IMR-90 (cell line): ENCODE results near the gene ANKRD35.

ENCODE experiments used
- BHLHE40 ChIP-seq: fragments of 150-350 bp; IDR thresholded peaks from 2 replicates; pipeline ENCODE4 v1.6.1; 2016; ENCODE audit warnings: mild to moderate bottlenecking, low read depth, low read length
- CEBPB ChIP-seq: IDR thresholded peaks from 2 replicates; pipeline ENCODE4 v1.6.1; 2012; ENCODE audit warnings: low read depth, low read length, improper control_type of control experiment
- FOS ChIP-seq: fragments of 150-350 bp; IDR thresholded peaks from 2 replicates; pipeline ENCODE4 v1.6.1; 2016; ENCODE audit warnings: low read depth, low read length
- MXI1 ChIP-seq: IDR thresholded peaks from 2 replicates; pipeline ENCODE4 v1.6.1; 2012; ENCODE audit warnings: low read depth, mild to moderate bottlenecking, low read length, moderate library complexity, borderline replicate concordance
- NFE2L2 ChIP-seq: fragments of 150-350 bp; IDR thresholded peaks from 2 replicates; pipeline ENCODE4 v1.6.1; 2016; ENCODE audit warnings: low read depth, mild to moderate bottlenecking, low read length
- POLR2A ChIP-seq: IDR thresholded peaks from 2 replicates; pipeline ENCODE4 v1.6.1; 2012; ENCODE audit warnings: mild to moderate bottlenecking, low read depth, low read length
- RAD21 ChIP-seq: IDR thresholded peaks from 2 replicates; pipeline ENCODE4 v1.6.1; 2012; ENCODE audit warnings: low read length, improper control_type of control experiment
- RCOR1 ChIP-seq: IDR thresholded peaks from 2 replicates; pipeline ENCODE4 v1.6.1; 2012; ENCODE audit warnings: mild to moderate bottlenecking, low read length, improper control_type of control experiment; ENCODE audit not compliant: insufficient replicate concordance
- RFX5 ChIP-seq: IDR thresholded peaks from 2 replicates; pipeline ENCODE4 v1.8.0; 2012; ENCODE audit warnings: low read depth, mild to moderate bottlenecking, low read length, moderate library complexity
- SMC3 ChIP-seq: fragments of 150-350 bp; IDR thresholded peaks from 2 replicates; pipeline ENCODE4 v1.6.1; 2016; ENCODE audit warnings: low read depth, mild to moderate bottlenecking, antibody characterized with exemption, low read length, moderate library complexity
- TF ChIP-seq, protein P1 (sequence below): conservative IDR thresholded peaks from 2 replicates; pipeline ENCODE4 v1.5.1; 2012; ENCODE audit warnings: mild to moderate bottlenecking, low read depth, low read length, improper control_type of control experiment

DNA sequence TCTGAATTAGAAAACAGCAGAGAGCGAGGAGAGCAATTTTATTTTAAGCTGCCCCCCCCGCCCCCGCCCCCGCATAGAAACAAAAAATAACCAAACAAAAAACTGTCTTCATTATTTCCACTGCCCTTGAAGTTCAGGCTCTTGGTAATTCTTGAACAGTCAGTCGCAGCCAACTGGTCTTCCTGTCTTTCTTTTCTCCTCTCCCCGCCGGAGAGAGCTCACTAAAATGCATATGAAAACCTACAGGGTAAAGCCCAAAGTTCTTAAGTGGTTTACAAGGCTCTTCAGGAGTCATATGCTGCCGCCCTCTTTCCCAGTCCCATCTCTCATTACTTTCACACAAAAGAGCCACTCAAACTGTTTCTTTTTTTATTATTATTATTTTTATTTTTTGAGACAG is 1.1 kb upstream of the ANKRD35 start:
- TF ChIP-seq POLR2A, result no peak
- TF ChIP-seq, protein P1, sequence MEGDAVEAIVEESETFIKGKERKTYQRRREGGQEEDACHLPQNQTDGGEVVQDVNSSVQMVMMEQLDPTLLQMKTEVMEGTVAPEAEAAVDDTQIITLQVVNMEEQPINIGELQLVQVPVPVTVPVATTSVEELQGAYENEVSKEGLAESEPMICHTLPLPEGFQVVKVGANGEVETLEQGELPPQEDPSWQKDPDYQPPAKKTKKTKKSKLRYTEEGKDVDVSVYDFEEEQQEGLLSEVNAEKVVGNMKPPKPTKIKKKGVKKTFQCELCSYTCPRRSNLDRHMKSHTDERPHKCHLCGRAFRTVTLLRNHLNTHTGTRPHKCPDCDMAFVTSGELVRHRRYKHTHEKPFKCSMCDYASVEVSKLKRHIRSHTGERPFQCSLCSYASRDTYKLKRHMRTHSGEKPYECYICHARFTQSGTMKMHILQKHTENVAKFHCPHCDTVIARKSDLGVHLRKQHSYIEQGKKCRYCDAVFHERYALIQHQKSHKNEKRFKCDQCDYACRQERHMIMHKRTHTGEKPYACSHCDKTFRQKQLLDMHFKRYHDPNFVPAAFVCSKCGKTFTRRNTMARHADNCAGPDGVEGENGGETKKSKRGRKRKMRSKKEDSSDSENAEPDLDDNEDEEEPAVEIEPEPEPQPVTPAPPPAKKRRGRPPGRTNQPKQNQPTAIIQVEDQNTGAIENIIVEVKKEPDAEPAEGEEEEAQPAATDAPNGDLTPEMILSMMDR, result no peak
- no peak for TF ChIP-seq CEBPB
- no peak for TF ChIP-seq NFE2L2
- TF ChIP-seq RFX5, result no peak
- TF ChIP-seq RAD21, result no peak
- no peak for TF ChIP-seq SMC3
- no peak for TF ChIP-seq FOS
- TF ChIP-seq RCOR1, result no peak
- no peak for TF ChIP-seq MXI1
- no peak for TF ChIP-seq BHLHE40
